HT-29 (cell line): ENCODE data around the gene ITPR2. TPM values are rescaled to one million over a fixed set of nuclear protein-coding genes. Genes with fewer than 3 reads are reported as not detected.
"Not testable (repeated sequence)": the region's sequence is repeated elsewhere in the genome, so short reads cannot be mapped to it uniquely, and the experiment has no call there.

Experiments used
- DNase-seq: peaks from one replicate; pipeline ENCODE4 v3.0.0-alpha.2; 2015; ENCODE audit warnings: low spot score
- total RNA-seq: library from RNA; depleted of rRNA; stranded (reverse); fragments of >200 nt; shearing (Covaris generic); gene quantifications from 2 replicates; pipeline ENCODE4 v1.2.3, GENCODE V29; 2014

ITPR2 gene
- total RNA-seq, 1 experiment from 2014 or later = 10.8 TPM

DNA sequence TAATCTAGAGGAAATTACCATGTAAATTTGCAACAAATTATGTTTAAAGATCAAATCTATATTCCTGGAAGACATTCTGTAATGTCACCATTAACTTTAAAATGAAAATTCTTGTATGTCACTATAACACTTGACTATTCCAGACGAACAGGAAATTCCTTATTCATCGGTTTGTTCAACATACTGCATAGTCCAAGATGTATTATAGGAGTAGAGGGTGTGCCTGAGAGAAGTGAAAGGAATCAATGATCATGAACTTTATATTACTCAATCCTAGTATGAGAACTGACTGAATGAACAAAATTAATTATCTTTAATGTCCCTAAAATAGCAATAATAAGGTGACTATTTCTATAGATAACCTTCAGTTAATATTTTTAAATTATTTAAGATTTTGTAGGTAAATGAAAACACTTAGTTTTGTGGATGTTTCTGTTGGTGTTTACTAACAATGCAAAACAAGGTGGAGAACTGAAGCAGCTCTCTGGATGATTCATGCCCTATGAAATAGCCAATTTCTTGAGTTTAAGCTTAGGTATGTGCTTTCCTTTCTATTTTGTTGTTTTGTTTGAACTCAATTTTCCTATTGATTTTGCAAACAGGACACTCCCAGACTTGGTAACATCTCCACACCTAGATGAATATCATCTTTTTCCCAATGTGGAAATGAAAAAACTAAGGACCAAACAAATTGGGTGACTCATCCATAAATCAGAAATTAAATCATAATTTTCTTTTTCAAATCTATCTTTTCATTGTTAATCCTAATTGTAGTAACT lies 18.2 kb upstream of the ITPR2 start:
- DNase-seq = no peak

DNA sequence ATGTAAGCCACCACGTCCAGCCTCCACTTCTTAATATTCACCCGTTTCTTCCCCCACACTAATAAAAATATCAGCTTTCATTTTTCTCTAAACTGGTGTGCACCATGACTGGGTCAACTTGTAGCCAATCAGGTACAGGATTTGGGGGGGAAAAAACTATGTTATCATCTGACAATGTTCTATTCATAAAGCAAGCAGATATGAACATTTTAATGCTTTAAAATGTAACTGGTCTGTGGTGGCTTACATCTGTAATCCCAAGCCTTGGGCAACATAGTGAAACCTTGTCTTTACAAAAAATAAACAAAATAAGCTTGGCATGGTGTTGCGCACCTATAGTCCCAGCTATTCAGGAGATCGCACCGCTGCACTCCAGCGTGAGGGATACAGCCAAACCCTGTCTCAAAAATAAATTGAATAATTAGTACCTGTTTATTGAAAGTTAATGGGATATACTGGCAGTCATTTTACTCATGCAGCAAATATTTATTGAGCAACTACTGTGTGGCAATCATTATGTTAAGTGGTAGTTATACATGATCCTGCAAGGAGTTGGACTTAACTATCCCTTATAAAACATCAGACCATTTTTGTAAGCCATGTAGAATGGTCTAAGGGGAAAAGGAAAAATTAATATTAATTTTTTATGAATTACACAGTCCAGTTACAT lies 15.3 kb upstream of the ITPR2 start:
- no peak for DNase-seq

GRCh38 chr12:26847431-26847830 lies 14.4 kb upstream of the ITPR2 start:
- DNase-seq = no peak

DNA sequence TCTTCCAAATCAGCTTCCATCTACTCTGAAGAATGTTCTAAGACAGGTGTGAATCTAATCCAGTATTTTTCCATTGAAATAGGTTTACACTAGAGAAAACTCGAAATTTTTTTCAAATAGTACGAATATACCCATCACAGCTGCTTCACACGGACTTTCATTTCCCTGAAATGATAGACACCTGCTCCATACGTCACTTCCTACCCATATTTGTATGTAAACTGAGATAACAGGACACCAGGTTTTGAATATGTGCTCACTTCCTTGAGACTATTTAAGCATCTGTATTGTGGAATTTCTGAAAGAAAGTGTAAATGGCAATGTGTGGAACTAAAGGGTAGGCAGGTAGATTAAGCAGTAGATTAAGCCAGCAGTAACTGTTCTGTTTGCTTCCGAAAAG lies 13.4 kb upstream of the ITPR2 start:
- DNase-seq = no peak

- DNase-seq = no peak
Observed at GRCh38 chr12:26845984-26846383, 13.0 kb upstream of the ITPR2 start.

DNA sequence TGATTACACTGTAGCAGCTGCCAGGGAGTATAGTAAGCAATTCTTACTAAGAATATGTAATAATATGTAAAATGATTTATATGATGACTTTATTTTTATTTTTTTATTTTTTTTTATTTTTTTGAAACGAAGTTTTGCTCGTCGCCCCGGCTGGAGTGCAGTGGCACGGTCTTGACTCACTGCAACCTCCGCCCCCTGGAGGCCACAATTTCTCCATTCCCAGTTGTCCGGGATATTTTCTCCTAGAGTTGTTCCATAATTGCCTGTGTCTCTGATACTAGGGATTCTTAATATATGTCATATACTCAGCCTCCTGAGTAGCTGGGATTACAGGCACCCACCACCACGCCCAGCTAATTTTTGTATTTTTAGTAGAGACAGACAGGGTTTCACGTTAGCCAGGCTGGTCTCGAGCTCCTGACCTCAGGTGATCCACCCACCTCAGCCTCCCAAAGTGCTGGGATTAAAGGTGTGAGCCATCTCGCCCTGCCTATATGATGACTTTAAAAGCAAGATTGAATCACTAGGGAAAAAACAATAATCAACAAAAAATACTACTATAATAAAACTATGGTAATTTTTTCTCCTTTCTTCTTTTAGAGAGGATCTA lies 12.2 kb upstream of the ITPR2 start:
- DNase-seq = peak; percentile 83

GRCh38 chr12:26843311-26843710 lies 10.3 kb upstream of the ITPR2 start:
- no peak for DNase-seq

DNA sequence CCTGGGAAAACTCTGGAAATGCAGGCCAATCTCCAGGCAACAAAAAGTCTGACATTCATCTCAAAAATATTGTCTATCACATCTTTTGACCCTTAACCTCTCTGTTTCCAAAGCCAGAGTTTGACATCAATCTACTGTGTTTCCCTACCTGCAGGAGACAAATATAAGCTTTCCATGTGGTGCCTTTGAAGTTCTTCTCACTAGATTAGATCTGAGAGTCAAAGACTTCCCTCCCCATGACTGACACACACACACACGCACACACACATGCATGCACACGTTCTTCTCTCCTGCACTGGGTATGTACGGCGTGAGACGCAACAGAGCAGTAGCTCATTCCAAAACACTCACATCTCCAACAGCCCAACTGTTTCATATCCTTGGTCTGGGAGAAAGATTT lies 8.1 kb upstream of the ITPR2 start:
- no peak for DNase-seq

GRCh38 chr12:26839512-26839911 lies 6.5 kb upstream of the ITPR2 start:
- no peak for DNase-seq

DNA sequence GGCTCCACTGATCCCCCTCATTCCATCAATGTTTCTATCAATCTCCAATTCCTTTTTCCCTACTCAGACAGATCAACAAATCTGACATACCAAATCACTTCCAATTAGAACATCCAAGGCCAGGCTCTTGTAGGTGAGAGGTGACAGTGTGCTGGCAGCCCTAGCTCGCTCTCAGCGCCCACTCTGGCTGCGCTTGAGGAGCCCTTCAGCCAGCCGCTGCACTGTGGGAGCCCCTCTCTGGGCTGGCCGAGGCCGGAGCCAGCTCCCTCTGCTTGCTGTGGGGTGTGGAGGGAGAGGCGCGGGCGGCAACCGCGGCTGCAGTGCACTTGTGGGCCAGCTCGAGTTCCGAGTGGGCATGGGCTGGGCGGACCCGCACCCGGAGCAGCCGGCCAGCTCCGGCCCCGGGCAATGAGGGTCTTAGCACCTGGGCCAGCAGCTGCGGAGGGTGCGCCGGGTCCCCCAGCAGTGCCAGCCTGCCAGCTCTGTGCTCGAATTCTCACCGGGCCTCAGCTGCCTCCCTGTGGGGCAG lies 6.0 kb upstream of the ITPR2 start:
- no peak for DNase-seq

GRCh38 chr12:26836201-26836600 lies 3.2 kb upstream of the ITPR2 start:
- DNase-seq = no peak

- not testable (repeated sequence) for DNase-seq
Observed at GRCh38 chr12:26834503-26835060, 1.6 kb upstream of the ITPR2 start.

- DNase-seq = peak; percentile 80
Observed at GRCh38 chr12:26833743-26834490, 923 bp upstream of the ITPR2 start.

DNA sequence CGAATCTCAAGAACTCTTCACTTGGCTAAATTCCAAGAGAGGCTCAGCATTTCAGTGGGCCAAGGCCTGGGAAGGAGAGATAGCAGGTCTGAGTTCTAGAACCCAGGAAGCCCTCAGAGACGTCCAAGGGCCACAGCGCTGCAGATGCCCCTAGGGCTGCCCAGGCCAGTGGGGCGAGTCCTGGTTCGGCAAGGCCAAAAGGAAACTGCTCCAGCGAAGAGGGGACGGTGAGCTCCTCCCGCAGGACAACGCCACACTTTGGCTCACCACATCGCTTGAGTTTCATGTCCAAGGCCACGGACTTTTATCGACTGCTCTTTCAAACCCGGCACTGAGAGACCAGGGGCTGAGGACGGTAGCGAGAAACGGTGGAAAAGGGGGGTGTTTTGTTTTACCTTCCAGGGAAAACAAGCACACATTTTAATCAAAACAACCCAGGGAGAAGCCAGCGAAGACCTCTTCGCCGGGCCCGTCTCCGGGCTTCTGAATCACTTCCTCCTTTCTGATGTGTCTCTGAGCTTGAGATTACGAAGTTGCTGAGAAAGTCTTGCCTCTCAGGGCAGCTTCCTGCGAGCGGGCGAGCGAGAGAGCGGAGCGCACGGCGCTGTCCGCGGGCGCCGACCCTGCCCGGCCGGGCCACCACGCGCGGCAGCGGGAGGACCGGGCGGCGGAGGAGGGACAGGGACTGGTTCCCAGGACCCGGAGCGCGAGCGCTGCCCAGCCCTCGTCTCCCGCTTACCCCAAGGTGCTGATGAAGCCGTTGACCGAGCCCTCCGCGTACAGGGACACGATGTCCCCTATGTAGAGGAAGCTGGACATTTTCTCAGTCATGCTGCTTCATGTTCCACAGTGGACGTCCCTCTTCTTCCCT lies 808 bp downstream of the ITPR2 start:
- peak; percentile 81 for DNase-seq

DNA sequence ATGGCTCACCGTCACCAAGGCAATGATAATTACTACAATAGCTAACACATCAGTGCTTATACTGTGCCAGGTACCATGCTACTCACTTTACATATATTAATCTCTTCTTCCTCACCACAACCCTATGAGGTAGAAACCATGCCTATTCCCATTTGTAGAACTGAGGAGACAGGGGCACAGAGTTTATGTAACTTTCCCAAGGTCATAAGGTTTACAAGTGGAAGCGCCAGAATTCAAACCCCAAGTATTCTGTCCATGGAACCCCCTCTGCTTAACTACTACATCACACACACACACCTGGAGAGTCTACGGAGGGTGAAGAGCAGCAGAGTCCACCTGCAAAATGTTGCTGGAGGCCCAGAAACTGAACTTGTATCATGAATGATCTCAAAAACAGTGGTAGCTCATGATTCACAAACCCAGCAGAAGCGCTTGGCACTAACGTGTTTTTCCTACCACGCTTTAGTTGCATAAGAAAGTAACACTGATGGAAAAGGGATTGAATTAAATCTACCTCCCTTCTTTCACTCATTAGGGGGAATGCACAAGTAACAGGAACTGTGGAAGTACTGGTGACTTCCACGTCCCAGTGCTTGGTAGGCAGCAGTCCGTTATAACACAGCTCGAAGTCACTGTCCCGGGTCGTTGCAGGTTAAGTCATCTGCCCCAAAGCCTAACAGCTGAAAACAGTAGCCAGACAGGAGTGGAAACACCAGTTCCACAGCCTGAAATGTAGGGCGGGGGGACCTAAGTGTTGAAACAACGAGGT lies 2.0 kb downstream of the ITPR2 start:
- DNase-seq = no peak

DNA sequence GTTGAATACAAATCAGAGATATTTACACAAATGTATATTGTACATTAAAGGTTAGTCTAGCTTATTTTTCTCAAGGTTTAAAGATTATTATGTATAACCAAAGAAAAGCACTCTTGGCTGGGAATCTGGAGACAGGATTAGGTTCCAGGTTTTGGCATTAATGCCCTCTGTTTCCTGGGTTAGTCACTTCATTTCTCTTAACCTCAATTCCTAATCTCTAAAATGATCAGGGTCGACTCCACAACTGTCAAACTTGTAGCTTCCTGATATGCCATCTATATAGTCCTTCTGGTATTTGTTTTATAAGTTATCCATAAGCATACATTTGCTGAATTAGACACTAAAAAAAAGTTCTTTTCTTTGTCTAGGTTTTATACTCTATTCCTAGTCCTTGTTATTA lies 2.6 kb downstream of the ITPR2 start:
- no peak for DNase-seq

GRCh38 chr12:26828280-26829073 lies 4.5 kb downstream of the ITPR2 start:
- no peak for DNase-seq

DNA sequence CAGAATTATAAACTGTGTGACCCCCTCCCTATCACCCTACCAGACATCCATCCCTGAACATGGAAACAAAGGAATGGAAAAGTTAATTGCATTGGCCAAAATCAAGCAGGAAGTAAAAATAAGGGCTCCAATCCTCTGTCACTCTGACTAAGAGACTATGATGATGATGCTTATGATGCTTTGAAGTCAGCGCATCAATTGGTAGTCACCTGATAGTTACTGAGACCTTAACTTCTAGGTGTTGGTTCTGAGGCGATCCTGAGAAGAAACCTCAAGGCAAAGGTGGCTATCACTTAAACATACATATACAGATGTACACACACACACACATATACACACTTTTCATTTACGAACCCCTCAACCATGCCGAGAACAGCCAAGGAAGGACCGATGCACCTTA lies 6.6 kb downstream of the ITPR2 start:
- no peak for DNase-seq

DNA sequence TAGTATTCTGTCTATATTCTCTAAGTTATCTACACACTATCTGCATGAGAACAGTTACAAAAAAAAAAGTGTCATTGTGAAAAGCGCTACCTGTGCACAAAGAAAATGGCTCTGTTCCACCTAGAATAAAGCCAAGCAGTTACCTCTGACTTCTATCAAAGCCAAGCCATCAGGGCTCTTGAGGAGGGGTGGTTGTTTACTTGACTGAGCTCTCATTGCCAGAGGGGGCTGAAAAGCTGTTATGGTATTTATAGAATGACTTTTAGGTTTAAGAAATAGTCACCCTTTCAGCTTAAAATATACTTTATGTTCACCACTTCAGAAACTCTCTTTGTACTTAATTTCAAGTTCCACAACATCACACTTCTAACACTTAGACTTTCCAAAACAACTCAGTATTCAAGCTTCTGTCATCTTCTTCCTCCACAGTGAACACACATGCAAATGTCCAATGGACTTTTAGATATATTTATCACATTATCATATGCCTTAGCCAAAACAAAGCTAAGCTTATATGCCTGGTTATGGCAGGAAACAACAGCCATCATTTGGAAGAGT lies 7.5 kb downstream of the ITPR2 start:
- DNase-seq = no peak
